Measurements from ENCODE around the gene ZNF287. TPM values are rescaled to one million over a fixed set of nuclear protein-coding genes. Genes with fewer than 3 reads are reported as not detected.

Gene ZNF287
- total RNA-seq, 1 experiment from 2014 or later: 4.3 TPM

GRCh38 chr17:16511593-16511992 lies 57.4 kb downstream of the ZNF287 start:
- Histone ChIP-seq H3K4me3 (no peak overlapping the region), H3K4me1 (replicated peaks; ENCODE audit: insufficient read depth) (peaks cover 5% of the 10 kb centered on the region), H2AFZ (no peak overlapping the region), H3F3A (ENCODE audit: insufficient read depth, low read depth) (no peaks in the 10 kb centered on the region), H3K27ac (no peak overlapping the region), H3K9me3 (ENCODE audit: insufficient read depth, low read depth) (no peaks in the 10 kb centered on the region), H3K9me2 (ENCODE audit: insufficient read depth) (no peaks in the 10 kb centered on the region), H3K36me3 (ENCODE audit: low read depth) (no peaks in the 10 kb centered on the region), H3K79me2 (ENCODE audit: low read depth) (no peaks in the 10 kb centered on the region), H4K20me1 (ENCODE audit: insufficient read depth) (no peaks in the 10 kb centered on the region), H3K27me3 (ENCODE audit: insufficient read depth, low read depth) (no peaks in the 10 kb centered on the region), H3K4me2 (no peak overlapping the region)
- TF ChIP-seq CTCF (conservative IDR thresholded peaks at IDR 0.05) (no peak), EZH2 (IDR thresholded peaks at IDR 0.05; ENCODE audit: low read depth) (no peak)
- DNase-seq: no peak
- BruUV-seq (replicated peaks): no TSS peak
- CTCF ChIA-PET: interaction anchor here (0.5 kb wide), 1 partner anchor 55 kb away, joined by 3 read pairs; no protein-coding TSS in a partner anchor
- intact Hi-C loops (cut with micrococcal nuclease; ENCODE audit: unreplicated experiment): no loop called here
- POLR2A ChIA-PET (ENCODE audit: unreplicated experiment): no interaction called here

DNA sequence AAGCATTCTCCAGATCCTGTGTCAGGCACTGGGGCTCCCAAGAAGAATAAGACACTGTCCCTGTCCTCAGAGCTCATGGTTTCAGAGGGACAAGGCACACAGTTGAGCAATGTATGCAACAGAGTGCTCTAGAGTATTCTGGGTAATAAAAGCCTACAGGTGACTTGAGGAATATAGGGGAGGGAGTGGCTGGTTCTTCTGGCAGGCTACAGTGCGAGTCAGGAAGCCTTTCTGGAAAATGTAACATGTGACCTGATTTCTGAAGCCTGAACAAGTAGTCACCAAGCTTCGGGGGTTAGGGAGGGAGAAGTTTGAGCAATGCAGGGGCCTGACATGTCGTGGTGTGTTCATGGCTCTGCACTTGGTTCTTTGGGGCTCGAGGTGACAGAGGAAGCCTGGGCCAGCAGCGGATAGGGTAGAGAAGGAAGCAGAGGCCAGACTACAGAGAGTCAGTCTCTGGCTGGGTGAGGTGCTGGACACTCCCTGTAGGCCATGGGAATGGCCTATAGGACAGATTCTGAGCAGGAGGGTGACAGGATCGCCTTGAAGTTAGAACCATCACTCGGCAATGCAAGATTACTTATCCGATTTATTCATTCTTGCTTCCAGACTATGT lies 61.0 kb downstream of the ZNF287 start:
- Histone ChIP-seq H4K20me1 (ENCODE audit: insufficient read depth) (no peaks in the 10 kb centered on the region), H3K36me3 (ENCODE audit: low read depth) (no peaks in the 10 kb centered on the region), H3F3A (ENCODE audit: insufficient read depth, low read depth) (no peaks in the 10 kb centered on the region), H3K4me3 (no peak overlapping the region), H3K9me2 (ENCODE audit: insufficient read depth) (no peaks in the 10 kb centered on the region), H2AFZ (no peak overlapping the region), H3K27me3 (ENCODE audit: insufficient read depth, low read depth) (no peaks in the 10 kb centered on the region), H3K27ac (no peak overlapping the region), H3K4me2 (no peak overlapping the region), H3K9me3 (ENCODE audit: insufficient read depth, low read depth) (no peaks in the 10 kb centered on the region), H3K79me2 (ENCODE audit: low read depth) (no peaks in the 10 kb centered on the region), H3K4me1 (replicated peaks; ENCODE audit: insufficient read depth) (no peaks in the 10 kb centered on the region)
- ChIA-PET POLR2A (ENCODE audit: unreplicated experiment) (interaction anchor here (0.5 to 1.2 kb wide), 2 partner anchors 67 to 127 kb away, joined by 3 to 4 read pairs; partner anchors contain the start of gene UBB), CTCF (no interaction called here)
- no TSS peak for BruUV-seq (replicated peaks)
- DNase-seq: no peak
- intact Hi-C loops (cut with micrococcal nuclease; ENCODE audit: unreplicated experiment): no loop called here
- TF ChIP-seq CTCF (conservative IDR thresholded peaks at IDR 0.05) (no peak), EZH2 (IDR thresholded peaks at IDR 0.05; ENCODE audit: low read depth) (no peak)

GRCh38 chr17:16506188-16506587 lies 62.8 kb downstream of the ZNF287 start:
- Histone ChIP-seq H3K27ac (no peak overlapping the region), H3K9me2 (ENCODE audit: insufficient read depth) (no peaks in the 10 kb centered on the region), H3K36me3 (ENCODE audit: low read depth) (no peaks in the 10 kb centered on the region), H2AFZ (no peak overlapping the region), H3K79me2 (ENCODE audit: low read depth) (no peaks in the 10 kb centered on the region), H4K20me1 (ENCODE audit: insufficient read depth) (no peaks in the 10 kb centered on the region), H3K4me3 (no peak overlapping the region), H3K9me3 (ENCODE audit: insufficient read depth, low read depth) (no peaks in the 10 kb centered on the region), H3K27me3 (ENCODE audit: insufficient read depth, low read depth) (no peaks in the 10 kb centered on the region), H3F3A (ENCODE audit: insufficient read depth, low read depth) (no peaks in the 10 kb centered on the region), H3K4me1 (replicated peaks; ENCODE audit: insufficient read depth) (no peaks in the 10 kb centered on the region), H3K4me2 (no peak overlapping the region)
- ChIA-PET CTCF (no interaction called here), POLR2A (ENCODE audit: unreplicated experiment) (no interaction called here)
- peak; percentile 26; the same call in 1 of the 2 replicates for TF ChIP-seq CTCF (conservative IDR thresholded peaks at IDR 0.05)
- no peak for TF ChIP-seq EZH2 (IDR thresholded peaks at IDR 0.05; ENCODE audit: low read depth)
- BruUV-seq (replicated peaks): no TSS peak
- intact Hi-C loops (cut with micrococcal nuclease; ENCODE audit: unreplicated experiment): no loop called here
- no peak for DNase-seq

Measured in PC-9 (cell line).